ENCODE results near the gene DLG2.

DLG2 gene

GRCh38 chr11:83689144-83689780 lies 1937.9 kb downstream of the DLG2 start:
- TF ChIP-seq FOXP2 (optimal IDR thresholded peaks at IDR 0.05; ENCODE audit: borderline replicate concordance, extremely low read depth, extremely low read length, insufficient read depth) (no peak), REST (IDR thresholded peaks at IDR 0.05; ENCODE audit: insufficient read depth in 1 of 2, low read depth in 2 of 2, low read length in 2 of 2) (no peak)

DNA sequence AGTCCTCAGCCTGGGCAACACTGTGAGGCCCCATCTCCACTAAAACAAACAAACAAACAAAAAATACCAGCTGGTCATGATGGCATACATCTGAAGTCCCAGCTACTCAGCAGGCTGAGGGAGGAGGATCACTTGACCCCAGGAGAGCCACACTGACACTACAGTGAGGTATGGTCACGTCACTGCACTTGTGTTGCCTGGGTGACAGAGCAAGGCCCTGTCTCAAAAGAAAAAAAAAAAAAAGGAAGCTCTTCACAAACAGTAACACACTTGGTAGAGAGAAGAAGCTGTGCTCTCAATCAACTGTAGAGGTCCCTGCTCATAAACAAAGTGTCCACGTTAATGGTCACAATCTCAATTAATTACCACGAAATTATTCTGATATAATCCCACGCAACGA lies 1939.4 kb downstream of the DLG2 start:
- TF ChIP-seq FOXP2 (optimal IDR thresholded peaks at IDR 0.05; ENCODE audit: borderline replicate concordance, extremely low read depth, extremely low read length, insufficient read depth) (no peak), POLR2AphosphoS5 (IDR thresholded peaks at IDR 0.05; ENCODE audit: low read depth, low read length) (no peak), REST (IDR thresholded peaks at IDR 0.05; ENCODE audit: insufficient read depth in 1 of 2, low read depth in 2 of 2, low read length in 2 of 2) (no peak), TAF1 (IDR thresholded peaks at IDR 0.05; ENCODE audit: borderline replicate concordance, insufficient read depth, low read length) (no peak), SIN3A (IDR thresholded peaks at IDR 0.05; ENCODE audit: borderline replicate concordance, insufficient read depth, low read length) (no peak)

DNA sequence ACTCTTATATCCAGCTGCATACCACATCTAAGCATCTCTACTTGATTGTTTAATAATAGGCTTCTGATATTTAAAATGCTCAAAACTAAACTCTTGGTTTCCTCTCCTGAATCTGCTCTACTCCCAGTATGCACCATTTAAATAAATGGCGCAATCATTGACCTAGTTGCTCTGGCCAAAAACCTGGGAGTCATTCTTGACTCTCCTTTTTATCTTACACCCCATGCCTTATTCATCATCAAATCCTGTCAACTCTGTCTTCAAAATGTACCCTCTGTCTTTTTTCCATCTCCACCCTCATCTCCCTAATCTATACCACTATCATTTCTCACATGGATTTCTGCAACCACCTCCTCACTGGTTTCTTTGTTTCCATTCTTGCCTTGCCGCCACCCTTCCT lies 1941.4 kb downstream of the DLG2 start:
- TF ChIP-seq POLR2AphosphoS5 (IDR thresholded peaks at IDR 0.05; ENCODE audit: low read depth, low read length) = no peak
- TF ChIP-seq REST (IDR thresholded peaks at IDR 0.05; ENCODE audit: insufficient read depth in 1 of 2, low read depth in 2 of 2, low read length in 2 of 2) = no peak
- TF ChIP-seq TAF1 (IDR thresholded peaks at IDR 0.05; ENCODE audit: borderline replicate concordance, insufficient read depth, low read length) = no peak
- TF ChIP-seq FOXP2 (optimal IDR thresholded peaks at IDR 0.05; ENCODE audit: borderline replicate concordance, extremely low read depth, extremely low read length, insufficient read depth) = no peak
- TF ChIP-seq SIN3A (IDR thresholded peaks at IDR 0.05; ENCODE audit: borderline replicate concordance, insufficient read depth, low read length) = no peak

GRCh38 chr11:83684071-83684470 lies 1943.1 kb downstream of the DLG2 start:
- TF ChIP-seq FOXP2 (optimal IDR thresholded peaks at IDR 0.05; ENCODE audit: borderline replicate concordance, extremely low read depth, extremely low read length, insufficient read depth) (no peak), SIN3A (IDR thresholded peaks at IDR 0.05; ENCODE audit: borderline replicate concordance, insufficient read depth, low read length) (no peak), REST (IDR thresholded peaks at IDR 0.05; ENCODE audit: insufficient read depth in 1 of 2, low read depth in 2 of 2, low read length in 2 of 2) (no peak), TAF1 (IDR thresholded peaks at IDR 0.05; ENCODE audit: borderline replicate concordance, insufficient read depth, low read length) (no peak), POLR2AphosphoS5 (IDR thresholded peaks at IDR 0.05; ENCODE audit: low read depth, low read length) (no peak)

- no peak for TF ChIP-seq FOXP2 (optimal IDR thresholded peaks at IDR 0.05; ENCODE audit: borderline replicate concordance, extremely low read depth, extremely low read length, insufficient read depth)
- TF ChIP-seq TAF1 (IDR thresholded peaks at IDR 0.05; ENCODE audit: borderline replicate concordance, insufficient read depth, low read length) = no peak
- TF ChIP-seq SIN3A (IDR thresholded peaks at IDR 0.05; ENCODE audit: borderline replicate concordance, insufficient read depth, low read length) = no peak
- TF ChIP-seq REST (IDR thresholded peaks at IDR 0.05; ENCODE audit: insufficient read depth in 1 of 2, low read depth in 2 of 2, low read length in 2 of 2) = no peak
- no peak for TF ChIP-seq POLR2AphosphoS5 (IDR thresholded peaks at IDR 0.05; ENCODE audit: low read depth, low read length)
Observed at GRCh38 chr11:83682611-83682973, 1944.6 kb downstream of the DLG2 start.
